Kidney capillary endothelial cell (primary cell): ENCODE results near the gene HYAL1.
A peak's percentile ranks its signal among the peaks of the same experiment; 100 is the strongest.

Experiments
- DNase-seq: peaks from one replicate; pipeline ENCODE4 v3.0.0-alpha.2; 2018; ENCODE audit warnings: low spot score

The HYAL1 gene

GRCh38 chr3:50260027-50260941, 43.1 kb downstream of the HYAL1 start:
- peak; percentile 88 for DNase-seq

DNA sequence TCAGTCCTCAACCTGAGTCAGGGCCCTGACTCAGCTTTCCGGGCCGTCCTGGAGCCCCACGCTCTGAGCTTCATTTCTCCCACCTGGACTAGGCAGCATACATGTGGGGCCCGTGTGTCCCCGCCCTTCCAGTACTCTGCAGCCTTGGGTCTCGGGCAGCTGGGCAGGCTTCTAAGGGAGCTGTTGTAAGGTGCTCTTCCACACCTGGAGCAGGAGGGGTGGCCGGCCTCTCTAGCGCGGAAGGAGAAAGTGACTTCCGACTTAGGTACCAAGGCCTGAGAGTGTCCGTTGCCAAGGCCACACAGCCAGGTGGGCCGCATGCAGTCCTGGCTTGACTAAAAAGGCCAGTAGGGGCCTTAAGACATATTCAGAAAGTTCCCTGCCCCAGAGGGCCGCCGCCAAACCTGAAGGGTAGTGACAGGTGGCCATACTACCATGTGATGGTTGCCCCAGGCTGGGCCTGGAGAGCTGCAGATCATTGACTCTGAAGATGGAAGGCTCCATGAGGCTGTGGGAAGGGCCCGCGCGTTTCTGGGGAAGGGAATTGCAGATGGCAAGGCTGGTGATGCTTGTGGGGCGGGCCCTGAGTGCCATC, 43.8 kb downstream of the HYAL1 start:
- DNase-seq = no peak

GRCh38 chr3:50258979-50259378, 44.4 kb downstream of the HYAL1 start:
- DNase-seq = no peak

DNA sequence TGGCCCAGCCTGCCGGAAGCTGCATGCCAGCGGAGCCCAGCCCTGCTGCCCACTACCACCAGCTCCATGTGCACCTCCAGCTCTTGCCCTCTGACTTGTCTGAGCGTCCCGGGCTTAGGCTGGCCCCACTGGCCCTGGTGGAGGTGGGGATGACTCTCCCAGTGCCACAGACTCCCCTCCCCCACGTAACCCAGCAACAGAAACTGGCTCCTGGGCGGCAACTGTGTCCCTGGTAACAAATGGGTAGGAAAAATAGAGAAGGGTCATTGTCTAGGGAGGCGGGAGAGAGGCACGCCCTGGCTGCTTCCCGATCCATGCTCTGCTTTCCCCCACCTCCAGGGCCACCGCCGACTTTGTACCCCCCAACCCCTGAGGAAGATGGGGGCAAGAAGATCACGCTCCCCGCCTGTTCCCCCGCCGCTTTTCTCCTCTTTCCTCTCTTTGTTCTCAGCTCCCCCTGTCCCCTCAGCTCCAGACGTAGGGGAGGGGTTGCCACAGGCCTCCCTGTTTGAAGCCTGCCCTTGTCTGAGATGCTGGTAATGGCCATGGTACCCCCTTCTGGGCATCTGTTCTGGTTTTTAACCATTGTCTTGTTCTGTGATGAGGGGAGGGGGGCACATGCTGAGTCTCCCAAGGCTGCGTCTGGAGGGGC, 45.2 kb downstream of the HYAL1 start:
- no peak for DNase-seq

DNA sequence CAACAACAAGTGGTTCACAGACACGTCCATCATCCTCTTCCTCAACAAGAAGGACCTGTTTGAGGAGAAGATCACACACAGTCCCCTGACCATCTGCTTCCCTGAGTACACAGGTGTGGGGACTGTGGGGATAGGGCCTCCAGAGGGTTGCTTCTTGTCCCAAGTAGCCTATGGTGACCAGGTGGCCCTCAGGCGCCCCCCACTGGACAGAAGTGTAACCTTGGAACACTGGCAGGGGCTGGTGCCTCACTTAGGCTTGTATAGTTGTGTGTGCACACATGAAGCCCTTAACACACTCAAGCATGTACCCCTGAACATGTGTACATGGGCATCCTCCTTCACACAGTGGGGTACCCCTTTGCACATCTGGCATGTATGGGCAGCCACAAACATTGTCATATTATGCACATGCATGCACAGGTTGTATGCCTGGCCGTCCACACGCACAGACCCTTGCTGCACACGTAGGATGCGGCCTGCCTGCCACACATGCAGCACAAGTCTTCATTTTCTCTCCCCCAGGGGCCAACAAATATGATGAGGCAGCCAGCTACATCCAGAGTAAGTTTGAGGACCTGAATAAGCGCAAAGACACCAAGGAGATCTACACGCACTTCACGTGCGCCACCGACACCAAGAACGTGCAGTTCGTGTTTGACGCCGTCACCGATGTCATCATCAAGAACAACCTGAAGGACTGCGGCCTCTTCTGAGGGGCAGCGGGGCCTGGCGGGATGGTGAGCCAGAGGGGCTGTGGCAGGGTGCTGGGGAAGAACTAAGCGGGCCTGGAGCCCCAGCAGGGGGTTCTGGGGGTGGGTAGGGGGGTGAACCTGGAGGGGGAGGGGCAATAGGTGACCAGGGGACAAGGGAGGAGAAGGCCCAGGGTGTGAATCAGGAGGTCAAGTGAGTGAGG, 46.1 kb downstream of the HYAL1 start:
- DNase-seq = no peak

DNA sequence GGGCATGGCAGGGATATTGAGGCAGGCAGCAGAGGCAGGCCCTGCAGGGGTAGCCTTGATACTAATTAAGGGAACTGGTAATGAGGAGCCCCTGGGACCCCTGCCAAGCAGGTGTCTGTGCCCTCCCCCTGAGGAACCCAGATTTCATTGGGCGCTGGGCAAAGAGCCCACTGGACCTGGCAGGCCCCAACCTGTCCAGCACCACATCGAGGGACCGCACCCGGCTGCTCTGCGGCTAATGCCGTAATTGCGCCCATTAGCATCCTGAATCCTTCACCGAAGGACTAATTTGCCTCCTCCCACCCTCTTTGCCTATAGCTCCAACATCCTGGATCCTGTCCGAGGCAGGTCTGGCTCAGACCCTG, 48.1 kb downstream of the HYAL1 start:
- DNase-seq = no peak

- DNase-seq = peak; percentile 84
Observed at GRCh38 chr3:50254577-50255250, 48.7 kb downstream of the HYAL1 start.

DNA sequence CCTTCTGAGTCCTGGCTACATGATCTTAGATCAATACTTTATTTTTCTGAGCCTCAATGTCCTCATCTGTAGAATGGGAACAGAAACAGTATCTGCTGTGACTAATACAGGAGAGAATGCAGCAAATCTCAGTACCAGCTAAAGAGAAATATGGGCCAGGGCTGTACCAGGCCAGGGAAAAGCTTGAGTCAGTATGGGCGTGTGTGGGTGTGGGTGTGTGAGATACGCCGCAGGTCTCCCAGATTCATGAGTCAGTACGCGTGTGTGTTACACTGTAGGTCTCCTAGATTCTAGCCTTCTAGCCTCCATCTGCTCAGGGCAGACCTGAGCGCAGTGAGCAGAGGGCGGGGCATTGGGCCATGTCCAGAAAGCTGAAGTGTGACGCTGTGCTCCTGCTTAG, 52.2 kb downstream of the HYAL1 start:
- DNase-seq = no peak

DNA sequence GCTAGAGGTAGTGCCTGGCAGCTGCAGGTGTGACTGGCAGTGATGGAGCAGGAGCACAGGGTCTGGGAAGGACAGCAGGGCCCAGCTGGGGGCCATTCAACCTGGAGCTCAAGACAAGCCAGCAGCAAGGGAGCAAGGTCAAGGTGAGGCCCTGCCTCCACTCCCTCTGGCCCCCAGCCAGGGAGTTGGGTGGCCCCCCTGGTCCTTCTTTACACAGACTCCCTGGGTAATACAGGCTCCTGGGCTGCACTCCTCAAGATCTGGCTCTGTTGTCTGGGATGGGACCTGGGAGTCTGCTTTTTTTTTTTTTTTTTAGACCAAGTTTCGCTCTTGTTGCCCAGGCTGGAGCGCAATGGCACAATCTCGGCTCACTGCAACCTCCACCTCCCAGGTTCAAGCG, 52.9 kb downstream of the HYAL1 start:
- no peak for DNase-seq
